Dermis microvascular lymphatic vessel endothelial cell (primary cell): ENCODE results near the gene ANKUB1. TPM values are rescaled to one million over a fixed set of nuclear protein-coding genes. Genes with fewer than 3 reads are reported as not detected.

Experiments
- total RNA-seq: library from RNA; depleted of rRNA; stranded (reverse); fragments of >200 nt; gene quantifications from 2 replicates; pipeline ENCODE4 v1.2.1, GENCODE V29; 2014

ANKUB1 gene
- total RNA-seq, 1 donor from 2014 or later, result not detected

Other genes with a start within 250 kb of the ANKUB1 start
- gene WWTR1, start 134.5 kb downstream of the ANKUB1 start, total RNA-seq, result 94.6 and 213 TPM in 2 replicates
- gene COMMD2, start 40.1 kb downstream of the ANKUB1 start, total RNA-seq, result 22.4 and 23.1 TPM in 2 replicates
- 45.3 and 51.3 TPM in 2 replicates for gene RNF13, start 20.7 kb upstream of the ANKUB1 start, total RNA-seq
- gene PFN2, start 178.3 kb upstream of the ANKUB1 start, total RNA-seq, result 5.1 and 12.1 TPM in 2 replicates